T1000 (cell line): Measurements from ENCODE around the gene AATF.

Experiments used
- DNase-seq: peaks from one replicate; lab custom pipeline; 2025; ENCODE audit warnings: mixed read lengths; lab: John Stamatoyannopoulos, UW

AATF gene

DNA sequence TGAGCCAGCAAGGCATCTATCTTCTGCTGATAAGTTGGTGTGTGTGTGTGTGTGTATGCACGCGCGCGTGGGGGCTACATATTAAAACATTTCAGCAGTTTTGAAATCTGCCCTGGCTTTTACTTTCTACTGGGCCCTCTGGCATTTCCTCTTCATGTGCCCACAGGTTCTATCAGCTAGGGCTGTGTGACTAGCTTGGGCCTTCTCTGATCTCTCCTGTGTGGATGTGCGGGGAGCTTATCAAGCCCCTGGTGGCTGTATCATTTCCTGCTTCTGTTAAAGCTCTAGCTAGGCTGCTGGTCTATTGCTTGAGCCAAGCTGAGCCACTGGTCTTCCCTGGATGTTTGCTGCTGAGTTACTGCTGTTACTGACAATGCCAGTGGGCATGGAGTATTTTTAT, 132.5 kb downstream of the AATF start:
- DNase-seq: no peak

DNA sequence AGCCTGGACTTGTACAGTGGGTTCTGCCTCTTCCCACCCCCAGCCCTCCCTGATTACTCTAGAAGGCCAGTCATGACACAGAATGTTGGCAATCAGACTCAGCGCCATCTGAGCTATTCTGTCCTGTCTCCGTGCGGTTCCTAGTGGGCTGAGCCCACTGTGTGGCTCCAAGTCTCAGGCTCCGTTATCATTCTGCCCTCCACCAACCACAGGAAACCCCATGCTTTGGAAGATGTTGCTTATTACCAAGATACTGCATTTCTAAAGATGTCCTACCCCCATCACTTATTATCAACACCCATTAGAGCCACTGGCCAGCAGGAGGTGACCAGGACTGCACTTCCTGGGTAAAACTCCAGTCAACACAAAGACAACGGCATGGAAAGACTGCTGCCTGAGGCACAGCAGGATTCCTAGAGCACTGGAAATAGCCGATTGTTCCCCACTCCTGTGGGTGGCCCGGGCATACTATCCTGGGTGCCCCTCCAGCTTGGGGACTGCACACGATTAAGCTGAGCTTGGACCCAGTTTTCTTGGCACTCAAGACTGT, 133.6 kb downstream of the AATF start:
- no peak for DNase-seq

DNA sequence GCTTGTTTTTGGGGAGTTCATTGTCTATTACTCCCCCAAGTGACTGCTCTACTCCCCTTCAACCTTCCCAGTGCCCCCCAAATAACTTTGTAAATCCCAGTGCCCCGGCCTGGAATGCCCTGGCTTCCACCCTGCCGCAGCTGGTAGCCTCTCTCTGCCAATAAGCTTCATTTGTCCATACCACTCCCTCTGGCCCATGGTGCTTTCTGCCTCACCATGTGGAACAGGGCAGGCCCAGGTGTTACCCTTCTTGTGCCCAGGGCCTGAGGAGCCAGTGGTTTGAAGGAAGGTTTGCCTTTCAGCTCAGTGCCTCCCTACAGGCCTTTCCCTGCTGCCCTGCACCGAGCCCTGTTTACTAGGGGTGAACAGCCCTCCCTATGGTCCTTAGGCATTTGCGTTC, 134.2 kb downstream of the AATF start:
- no peak for DNase-seq

DNA sequence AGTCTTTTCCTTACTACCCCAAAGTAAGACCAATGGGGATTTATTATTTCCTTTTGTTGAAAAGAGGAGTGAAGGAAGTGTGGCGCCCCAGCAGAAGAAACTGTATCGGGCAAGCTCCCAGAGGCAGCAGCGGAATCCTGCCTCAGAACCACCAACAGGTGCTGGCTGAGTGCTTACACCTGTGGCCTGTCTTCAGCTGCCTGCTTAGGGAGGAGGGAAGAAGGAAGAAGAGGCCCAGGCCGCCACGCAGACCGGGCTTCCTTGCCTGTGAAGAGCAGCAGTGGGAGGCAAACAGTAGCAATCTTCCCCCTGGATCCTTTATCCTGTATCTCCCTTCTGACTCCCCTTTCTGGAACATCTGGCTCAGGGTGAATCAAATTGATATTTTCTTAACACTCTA, 134.7 kb downstream of the AATF start:
- no peak for DNase-seq

DNA sequence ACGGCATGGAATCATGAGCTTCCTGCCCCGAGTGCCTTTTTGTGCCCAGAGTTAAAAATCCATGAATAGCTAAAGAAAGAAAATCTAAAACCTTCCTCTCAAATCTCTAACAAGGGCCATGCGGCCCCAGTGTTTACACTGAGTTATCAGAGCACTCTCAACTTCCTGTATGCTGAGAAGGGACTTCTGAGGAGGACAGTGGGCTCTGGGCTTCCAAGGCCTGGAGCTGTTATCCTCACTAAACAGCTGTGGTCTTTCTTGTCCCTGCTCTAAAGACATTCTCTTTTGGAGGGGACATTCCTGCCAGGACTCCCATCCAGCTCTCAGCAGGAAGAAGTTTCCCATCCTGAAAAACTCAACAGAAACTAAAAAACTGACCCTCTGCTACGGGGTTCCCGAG, 135.6 kb downstream of the AATF start:
- DNase-seq: no peak

DNA sequence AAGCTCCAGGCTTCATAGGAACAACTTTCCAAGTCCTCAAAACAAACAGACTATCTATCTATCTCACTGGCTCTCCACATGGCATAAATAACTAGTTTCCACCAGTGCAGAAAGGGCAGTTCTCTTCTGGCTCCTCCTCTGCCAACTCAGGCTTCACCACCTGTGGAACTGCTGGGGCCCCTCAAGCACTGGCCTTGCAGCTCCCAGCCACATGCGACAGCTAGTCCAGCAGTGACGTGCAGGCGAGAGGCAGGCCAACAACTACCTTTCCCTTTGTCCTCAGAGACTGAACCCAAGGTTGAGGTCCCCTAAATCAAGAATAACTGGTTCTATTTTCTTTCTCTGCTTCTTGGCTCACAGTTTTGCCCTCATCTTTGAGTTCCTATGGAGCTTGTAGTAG, 137.6 kb downstream of the AATF start:
- no peak for DNase-seq

DNA sequence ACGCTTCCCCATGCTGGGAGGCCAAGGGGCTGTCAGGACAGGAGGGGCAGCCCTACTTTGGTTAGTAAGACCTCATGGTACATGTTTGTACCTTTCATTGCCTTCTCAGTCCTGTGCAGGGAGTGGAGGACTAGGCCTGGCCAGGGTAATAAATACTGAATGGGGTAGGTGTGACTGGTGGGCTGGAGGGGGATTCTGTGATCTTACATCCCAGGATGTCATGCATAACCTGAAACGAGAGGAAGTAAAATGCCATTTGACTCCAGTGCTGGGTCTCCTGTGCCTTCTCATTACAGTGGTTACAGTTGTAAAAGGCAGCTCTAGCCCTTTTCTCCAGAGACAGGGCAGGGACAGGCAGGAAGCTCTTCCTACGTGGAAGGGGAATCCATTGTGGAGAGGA, 138.2 kb downstream of the AATF start:
- DNase-seq: no peak

DNA sequence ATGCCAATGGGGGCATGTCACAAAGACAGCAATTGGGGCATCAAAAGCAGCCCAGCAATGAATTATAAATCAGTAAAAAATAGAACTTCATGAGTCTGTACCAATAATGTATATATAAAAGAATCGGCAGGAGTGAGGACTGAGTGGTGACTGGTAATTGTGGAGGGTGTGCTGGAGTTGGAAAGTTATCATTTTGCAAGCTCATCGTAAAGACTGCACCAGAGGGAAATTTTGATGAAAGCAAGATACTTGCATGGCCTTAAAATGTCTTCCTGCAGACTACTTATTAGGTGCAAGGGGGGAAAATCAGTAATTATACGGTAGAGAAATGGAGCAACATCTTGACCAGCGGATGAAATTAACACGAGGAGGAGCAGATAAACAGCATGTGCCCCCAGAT, 138.9 kb downstream of the AATF start:
- DNase-seq: no peak

DNA sequence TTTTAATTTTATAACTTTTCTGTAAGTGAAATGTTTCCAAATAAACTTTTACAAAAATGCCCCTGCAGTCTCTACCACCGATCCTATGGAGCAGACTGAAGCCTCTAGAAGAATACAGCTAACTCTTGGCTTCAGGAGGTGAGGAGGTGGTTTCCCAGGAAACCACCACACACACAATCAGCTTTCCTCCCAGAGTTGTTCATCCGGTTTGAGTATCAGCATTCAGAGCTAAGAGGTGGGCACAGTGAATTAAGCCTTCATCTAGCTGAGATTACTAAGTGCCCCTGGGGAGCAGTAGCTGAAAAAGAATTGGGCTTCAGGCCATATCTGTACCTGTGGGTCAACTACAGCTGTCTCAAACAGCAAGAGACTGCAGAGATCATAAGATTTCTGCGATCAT, 139.7 kb downstream of the AATF start:
- DNase-seq: no peak

DNA sequence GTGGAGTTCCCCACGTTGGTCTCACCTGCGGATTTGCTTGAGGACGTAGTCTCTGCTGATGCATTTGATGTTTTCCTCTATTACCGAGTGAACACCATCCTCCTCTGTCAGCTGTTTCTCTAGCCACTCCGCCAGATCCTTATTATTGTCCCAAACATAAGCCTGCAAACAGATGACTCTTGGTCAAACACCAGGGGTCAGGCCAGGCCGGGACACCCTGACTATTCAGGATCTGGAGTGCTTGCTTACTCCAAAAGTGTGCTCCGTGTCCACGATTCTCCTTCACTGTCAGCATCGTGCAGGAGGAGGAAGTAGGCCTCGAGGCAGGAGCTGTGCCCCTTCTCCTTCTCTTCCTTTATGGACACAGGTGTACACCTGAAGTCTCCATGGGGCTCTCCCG, 140.2 kb downstream of the AATF start:
- no peak for DNase-seq

DNA sequence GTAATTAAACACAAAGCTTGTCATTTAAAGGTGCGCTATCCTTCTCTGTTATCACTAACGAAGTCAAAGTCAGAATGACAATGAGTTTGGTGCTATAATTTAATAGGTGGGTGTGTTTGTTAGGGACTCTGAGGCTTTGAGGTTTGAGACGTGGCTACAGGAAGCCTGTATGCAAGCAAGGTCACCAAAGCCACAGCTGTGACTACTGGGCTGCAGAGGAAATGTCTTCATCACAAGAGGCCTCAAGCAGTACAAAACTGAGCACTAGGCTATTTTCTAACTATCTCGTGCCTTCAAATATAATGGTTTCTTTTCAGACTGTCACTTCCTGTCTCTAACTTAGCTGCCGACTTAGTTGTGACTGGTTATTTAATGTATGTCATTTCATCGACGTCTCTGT, 141.2 kb downstream of the AATF start:
- DNase-seq: no peak

DNA sequence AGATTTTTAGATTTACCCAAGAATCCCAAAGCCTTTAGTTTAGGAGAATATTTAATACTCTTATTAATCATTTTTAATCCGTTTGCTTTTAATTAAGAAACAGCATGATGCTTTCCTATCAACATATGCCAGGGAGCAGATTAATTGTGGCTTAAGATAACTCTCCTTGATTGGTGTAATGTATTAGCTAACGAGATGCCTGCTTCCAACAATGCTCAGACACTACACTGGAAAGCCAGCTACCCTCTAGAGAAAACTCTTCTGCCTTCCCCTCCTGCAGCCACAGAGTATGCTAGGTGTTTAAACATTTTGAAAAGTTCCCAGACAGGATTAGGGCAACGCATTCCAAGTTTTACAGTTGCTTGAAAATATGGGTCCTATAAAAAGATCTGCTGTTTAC, 142.2 kb downstream of the AATF start:
- no peak for DNase-seq

DNA sequence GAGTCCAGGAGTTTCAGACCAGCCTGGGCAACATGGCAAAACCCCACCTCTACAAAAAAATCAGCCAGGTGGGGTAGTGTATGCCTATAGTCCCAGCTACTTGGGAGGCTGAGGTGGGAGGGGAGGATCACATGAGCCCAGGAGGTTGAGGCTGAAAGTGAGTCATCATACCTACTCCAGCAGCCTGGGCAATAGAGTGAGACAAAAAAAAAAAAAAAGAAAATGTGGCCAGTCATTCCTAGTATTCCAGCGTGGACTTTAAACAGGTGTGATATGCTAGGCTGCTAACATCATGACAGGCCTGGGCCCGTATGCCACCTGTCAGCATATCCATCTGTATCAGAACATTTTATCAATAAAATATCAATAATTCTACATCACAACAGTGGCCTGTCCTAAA, 143.3 kb downstream of the AATF start:
- no peak for DNase-seq

DNA sequence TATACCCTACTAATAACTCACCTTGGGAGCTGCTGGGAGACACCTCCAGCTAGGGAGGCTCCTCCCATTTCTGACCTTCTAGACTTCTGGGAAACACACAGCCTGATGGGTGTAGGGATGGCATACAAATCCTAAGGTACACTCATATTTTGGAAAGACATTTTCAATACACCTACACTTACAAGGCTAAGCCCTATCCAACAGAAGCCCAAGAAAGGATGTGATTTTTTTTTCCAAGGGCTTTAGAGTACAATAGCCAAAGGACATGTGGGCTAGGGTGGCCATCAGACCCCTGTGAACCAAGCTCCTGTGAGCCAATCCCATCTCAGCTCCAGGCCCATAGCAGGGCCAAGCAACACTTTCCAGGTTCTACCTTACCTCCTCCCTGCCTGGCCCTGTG, 143.9 kb downstream of the AATF start:
- DNase-seq: no peak

DNA sequence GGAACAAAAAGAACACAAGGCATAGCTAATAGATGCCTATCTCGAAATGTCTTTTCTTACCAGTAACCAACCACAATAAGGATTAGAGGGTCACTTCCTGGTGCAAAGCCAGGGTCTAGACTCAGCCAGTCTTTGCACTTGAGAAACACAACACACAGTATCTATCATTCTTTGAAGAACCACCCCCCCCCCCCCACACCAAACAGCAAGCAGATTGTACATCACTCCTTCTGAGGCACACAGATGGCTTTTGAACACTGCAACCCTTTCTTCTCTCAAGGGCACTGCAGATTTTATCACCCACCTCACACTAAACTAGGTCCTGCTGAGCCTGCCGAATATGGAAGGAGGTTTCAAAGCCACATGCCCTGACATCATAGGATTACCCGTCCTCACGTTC, 145.6 kb downstream of the AATF start:
- no peak for DNase-seq

DNA sequence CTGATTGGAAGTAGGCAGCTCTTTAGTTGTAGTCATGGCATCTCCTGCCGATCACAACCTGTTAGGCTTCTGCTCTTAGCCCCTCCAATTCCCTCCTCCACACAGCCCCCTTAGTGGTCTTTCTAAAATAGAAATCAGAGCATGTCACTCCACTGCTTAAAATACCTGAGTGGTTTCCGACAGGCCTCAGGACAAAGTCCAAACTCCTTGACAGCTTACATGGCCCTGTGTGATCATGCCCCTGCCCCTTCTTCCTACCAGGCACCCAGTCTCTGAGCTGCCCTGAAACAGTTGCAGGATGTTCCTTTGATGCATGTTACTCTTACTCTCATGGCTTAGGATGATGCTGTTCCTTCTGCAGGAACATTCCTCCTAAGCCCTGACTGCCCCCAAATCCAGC, 147.3 kb downstream of the AATF start:
- no peak for DNase-seq

DNA sequence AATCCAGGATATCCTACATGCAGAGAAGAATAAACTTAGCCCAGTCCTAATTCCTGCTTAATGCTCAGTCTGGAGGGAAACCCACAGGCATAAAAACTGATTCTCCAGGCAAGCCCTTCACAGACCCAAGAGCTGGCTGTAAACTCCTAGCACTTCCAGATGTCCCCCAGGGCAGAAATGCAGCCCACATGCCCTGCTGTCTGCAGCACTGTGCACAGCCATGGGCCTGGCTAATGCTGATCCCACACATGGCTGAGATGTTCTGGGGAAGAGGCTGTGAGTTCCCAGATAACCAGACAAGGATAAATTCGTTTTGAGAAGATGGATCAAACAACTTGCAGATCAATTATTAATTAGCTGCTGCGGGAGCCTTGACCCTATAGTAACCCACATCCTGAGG, 148.4 kb downstream of the AATF start:
- no peak for DNase-seq

DNA sequence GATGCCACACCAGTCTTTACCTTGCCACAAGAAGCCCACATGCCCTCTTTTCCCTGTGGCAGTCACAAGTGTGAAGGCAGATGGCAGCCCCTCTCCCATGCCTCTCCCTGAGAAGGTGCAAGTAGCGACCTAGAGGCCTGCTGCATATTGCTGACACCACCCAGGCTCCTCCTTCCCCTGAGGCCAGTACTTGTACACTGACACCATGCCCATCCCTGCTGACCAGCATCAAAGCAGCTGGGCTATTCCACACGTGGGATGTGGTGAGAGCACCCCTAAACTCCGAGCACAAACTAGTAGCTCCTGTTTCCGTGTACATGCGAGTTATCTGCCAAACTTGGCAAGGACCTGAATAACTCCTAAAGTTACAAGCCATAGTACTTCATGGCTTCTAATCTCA, 149.4 kb downstream of the AATF start:
- DNase-seq: no peak

DNA sequence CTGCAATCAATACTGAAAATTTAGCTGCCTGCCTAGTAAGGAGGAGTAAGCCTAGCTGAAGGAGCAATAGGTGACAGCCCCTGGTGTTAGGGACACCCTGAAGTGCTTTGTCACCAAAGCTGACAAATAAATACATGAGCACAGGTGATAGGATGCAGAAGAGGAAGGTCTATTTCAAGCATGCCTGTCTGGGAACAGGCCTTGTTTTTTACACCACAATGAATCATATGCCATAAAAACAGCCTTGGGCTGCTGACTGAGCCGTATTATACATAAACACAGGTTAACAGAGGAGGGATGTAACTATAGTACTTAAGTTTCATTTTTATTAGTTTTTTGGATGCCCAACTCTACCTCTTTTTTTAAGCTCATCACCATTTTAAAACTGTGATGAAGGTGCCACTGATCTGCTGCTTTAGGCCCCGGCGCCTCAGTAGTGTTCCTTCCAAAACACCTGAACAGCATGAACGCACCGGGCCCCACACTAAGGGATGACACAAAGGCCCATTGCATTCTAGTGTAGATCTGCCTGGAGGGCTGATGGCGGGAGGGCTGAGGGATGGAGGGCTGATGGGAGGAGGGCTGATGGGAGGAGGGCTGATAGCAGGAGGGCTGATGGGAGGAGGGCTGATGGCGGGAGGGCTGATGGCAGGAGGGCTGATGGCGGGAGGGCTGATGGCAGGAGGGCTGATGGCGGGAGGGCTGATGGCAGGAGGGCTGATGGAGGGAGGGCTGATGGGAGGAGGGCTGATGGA, 150.3 kb downstream of the AATF start:
- DNase-seq: no peak

DNA sequence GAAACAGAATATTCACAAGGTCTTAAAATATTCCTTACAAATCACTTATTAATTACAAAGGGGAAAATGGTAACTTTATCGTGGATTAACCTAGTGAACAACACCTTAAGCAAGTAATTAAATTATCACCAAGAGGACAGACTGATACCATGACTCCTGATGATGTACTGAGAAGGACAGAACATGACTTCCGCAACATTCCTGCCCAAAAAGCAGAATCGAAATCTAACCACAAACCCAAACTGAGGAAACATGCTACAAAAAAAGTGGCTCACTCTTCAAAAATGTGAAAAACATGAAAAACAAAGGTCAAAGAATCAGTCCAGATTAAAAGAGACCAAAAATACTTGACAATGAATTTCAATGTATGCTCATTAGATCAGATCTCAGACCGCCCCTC, 151.5 kb downstream of the AATF start:
- no peak for DNase-seq

DNA sequence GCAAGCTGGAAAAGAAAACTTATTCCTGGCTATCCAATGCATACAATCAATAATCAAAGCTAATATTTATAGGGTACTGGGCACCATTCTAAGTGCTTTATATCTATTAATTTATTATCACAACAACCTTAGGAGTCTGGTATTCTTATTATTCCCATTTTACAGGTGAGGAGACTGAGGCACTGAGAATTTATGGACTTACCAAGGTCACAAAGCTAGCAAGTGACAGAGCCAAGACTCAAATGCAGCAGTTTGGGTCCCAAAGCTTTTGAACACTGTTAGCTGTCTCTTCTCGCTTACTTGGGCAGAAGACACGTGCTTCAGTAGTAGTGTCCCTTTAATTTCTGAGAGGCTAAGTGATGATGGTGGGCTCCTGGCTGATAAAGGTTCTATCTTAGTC, 152.6 kb downstream of the AATF start:
- no peak for DNase-seq

DNA sequence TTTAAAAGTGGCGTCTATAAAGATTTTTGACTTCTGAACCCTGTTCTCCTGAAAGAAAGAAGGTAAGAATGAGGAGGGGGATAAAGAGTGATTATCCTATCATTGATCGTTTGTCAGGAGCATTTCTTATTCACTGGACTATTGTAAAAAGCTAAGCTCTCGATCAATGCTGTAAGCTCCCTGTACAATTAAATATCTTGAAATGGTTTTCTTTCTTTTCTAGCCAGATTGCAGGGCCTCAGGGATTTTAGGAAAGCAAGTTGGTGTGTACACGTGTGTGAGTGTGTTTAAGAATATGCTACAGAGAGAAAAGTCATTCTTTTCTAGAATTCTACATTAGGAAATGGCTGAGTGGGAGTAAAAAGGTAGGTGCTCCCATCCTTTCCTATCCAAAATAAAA, 154.5 kb downstream of the AATF start:
- DNase-seq: no peak

DNA sequence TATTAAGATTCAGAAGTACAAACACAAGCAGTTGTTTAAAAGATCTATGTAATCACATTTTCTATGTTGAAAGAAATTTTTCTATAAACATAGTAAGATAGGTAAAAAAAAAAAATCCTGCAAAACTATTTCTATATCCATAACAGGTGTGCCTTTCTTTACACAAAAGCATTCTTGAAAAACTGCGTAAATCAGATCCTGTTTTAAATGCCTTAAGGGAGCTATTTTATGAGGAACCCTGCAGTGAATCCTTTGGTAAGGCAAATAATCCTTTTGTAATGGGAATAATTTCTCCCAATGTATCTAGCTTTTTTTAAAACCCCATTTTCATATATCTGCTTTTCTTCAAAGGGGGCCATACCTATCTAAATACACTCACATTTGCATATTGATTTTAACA, 157.3 kb downstream of the AATF start:
- no peak for DNase-seq
